Thyroid gland (tissue), 4 donors: ENCODE measurements around the gene AGPAT2.

Source experiments
- CTCF ChIP-seq, 6 experiments: fragments of 200-600 bp in 3 of 6; fragments of 450-650 bp in 3 of 6; sonication (generic) in 3 of 6; IDR thresholded peaks; one replicate each; pipeline ENCODE4 v1.5.1; 2016 to 2019; ENCODE audit warnings: antibody characterized with exemption in 6 of 6, mild to moderate bottlenecking in 2 of 6, inconsistent platforms in 1 of 6, moderate library complexity in 1 of 6
- POLR2A ChIP-seq, 2 donors: fragments of 450-650 bp; IDR thresholded peaks; one replicate each; pipeline ENCODE4 v1.6.1; 2017; ENCODE audit warnings: antibody characterized with exemption in 2 of 2, mild to moderate bottlenecking in 2 of 2, moderate library complexity in 1 of 2

GRCh38 chr9:136692185-136693134, 5.2 kb upstream of the AGPAT2 start:
- TF ChIP-seq CTCF (IDR thresholded peaks at IDR 0.05) = no peak
- TF ChIP-seq POLR2A (IDR thresholded peaks at IDR 0.05) = no peak
